ENCODE data around the gene ATP8B3. TPM values are rescaled to one million over a fixed set of nuclear protein-coding genes. Genes with fewer than 3 reads are reported as not detected.
"Not testable (repeated sequence)": the region's sequence is repeated elsewhere in the genome, so short reads cannot be mapped to it uniquely, and the experiment has no call there.

ATP8B3 gene
- total and polyA plus RNA-seq, 4 donors: 0.38 to 4.7 (median 1.2) TPM

DNA sequence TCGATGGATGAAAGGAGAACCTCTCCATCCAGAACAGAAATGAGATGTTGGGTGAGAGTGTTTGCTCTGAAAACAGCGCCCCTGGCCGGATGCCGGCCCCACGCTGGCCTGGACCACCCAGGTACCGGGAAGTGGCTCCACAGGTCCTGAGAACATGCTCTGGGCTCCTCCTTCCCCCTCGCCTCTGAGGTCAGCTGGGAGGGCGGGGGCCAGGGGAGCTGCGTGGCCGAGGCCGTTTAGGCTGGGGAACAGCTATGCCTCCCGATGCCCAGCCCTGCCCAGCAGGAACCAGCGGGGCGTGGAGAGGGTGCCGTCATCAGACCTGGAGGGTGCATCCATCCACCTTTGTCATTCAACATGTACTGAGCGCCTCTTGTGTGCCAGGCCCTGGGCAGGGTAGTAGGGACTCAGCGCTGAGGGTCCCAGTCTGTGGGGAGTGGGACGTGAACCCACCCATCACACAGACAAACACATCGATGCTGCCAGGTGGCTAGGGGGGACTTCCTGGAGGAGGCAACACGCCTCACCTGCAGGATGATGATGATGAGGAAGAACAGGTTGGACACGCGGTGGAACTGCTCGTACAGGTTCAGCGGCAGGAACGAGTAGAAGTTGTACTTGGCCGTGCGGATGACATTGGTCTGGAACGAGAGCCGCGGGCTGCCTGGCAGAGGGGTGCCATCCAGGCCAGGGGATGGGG, 4.2 kb downstream of the ATP8B3 start:
- DNase-seq: no peak
- Histone ChIP-seq H3K4me3 (ENCODE audit: low read length in 2 of 2) (no peak overlapping the region), H3K36me3 (ENCODE audit: control insufficient read depth in 1 of 2, insufficient read depth in 2 of 2, low read length in 1 of 2) (no peaks in the 10 kb centered on the region), H3K4me1 (ENCODE audit: control insufficient read depth in 1 of 2, insufficient read depth in 2 of 2, low read length in 2 of 2) (no peaks in the 10 kb centered on the region), H3K27me3 (ENCODE audit: control insufficient read depth in 1 of 2, insufficient read depth in 2 of 2, low read length in 1 of 2) (no peaks in the 10 kb centered on the region), H3K9me3 (ENCODE audit: control insufficient read depth, low read length) (no peaks in the 10 kb centered on the region), H3K27ac (ENCODE audit: low read depth in 1 of 2, low read length in 2 of 2) (no peak overlapping the region)
- WGBS, 2 donors: 68 to 78% methylated on average over 30 of the region's 30 CpGs
- intact Hi-C loops (cut with DNase I): no loop called here
- ATAC-seq (ENCODE audit: low FRiP score): no peak

DNA sequence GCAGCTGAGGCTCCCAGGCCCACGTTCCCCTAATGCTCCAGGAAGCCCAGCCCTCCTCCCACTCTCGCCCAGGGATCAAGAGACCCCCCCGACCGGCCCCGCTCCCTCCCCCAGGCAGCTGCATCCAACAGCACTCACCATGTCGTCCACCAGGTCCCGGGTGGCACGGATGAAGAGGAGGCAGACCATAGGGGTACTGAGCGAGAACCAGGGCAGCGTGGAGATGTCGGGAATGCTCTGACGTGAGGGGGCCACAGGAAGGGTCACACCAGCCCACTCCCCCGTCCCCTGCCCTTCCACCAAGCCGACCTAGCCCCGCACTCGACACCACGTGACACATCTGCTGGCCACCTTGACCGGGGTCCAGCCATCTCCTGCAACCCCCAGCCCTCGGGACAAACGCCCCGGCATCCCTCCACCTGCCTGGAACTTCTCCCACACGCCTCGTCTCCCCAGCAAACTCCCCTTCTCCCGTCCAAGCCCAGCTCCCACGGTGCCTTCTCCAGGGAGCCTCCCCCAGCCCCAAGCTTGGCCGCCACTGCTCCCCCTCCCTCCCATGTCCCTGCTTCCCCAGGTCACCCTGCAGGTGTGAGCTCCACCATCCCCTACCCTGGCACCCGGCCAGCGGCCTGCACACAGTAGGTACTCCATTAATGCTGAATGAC, 4.9 kb downstream of the ATP8B3 start:
- 64 to 75% methylated on average over 28 of the region's 28 CpGs for WGBS, 2 donors
- Histone ChIP-seq H3K36me3 (ENCODE audit: control insufficient read depth in 1 of 2, insufficient read depth in 2 of 2, low read length in 1 of 2) (no peaks in the 10 kb centered on the region), H3K9me3 (ENCODE audit: control insufficient read depth, low read length) (no peaks in the 10 kb centered on the region), H3K27ac (ENCODE audit: low read depth in 1 of 2, low read length in 2 of 2) (no peak overlapping the region), H3K4me3 (ENCODE audit: low read length in 2 of 2) (no peak overlapping the region), H3K4me1 (ENCODE audit: control insufficient read depth in 1 of 2, insufficient read depth in 2 of 2, low read length in 2 of 2) (no peaks in the 10 kb centered on the region), H3K27me3 (ENCODE audit: control insufficient read depth in 1 of 2, insufficient read depth in 2 of 2, low read length in 1 of 2) (no peaks in the 10 kb centered on the region)
- ATAC-seq (ENCODE audit: low FRiP score) (no peak), DNase-seq (peak in 1 of 2 donors; percentile 45)
- intact Hi-C loops (cut with DNase I): no loop called here

DNA sequence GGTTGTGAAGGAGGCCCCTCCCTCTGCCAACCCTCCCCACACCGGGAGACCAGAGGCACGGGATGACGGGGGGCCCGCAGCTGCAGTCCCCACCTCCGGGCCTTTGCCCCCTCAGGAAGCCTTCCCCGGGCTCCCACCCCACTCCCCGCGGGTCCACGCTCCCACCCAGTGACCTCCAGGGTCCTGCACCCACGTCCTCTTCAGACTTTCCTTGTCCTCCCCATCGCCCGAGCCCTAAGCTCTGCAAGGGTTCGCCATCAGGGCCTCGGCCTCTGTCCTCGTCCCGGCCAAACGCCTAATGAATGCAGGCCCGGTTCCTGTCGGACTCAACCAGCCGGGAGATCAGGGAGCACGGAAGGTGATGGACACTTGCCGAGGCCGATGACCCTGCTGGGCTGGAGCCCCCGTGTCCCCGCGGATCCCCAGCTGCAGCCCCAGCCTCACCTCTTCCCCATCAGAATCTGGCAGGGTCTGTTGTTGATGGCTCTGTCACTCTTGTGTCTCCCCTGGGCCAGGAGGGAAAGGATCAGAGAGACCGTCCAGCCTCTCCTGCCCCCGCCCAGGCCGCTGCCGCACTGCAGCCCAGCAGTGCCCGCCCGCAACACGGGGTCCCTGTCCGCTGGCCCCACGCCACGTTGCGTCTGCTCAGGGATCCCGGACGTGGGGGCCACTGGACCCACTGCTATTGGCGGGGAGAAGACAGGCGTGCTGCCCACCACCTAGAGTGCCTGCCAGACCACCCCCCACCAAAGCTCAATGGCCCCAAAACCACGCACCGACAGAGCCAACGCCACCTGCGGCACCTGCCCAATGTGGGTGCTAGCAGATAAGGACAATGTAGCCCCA, 5.7 kb downstream of the ATP8B3 start:
- H3K27ac ChIP-seq (ENCODE audit: low read depth in 1 of 2, low read length in 2 of 2): no peak overlapping the region
- no peaks in the 10 kb centered on the region for H3K36me3 ChIP-seq (ENCODE audit: control insufficient read depth in 1 of 2, insufficient read depth in 2 of 2, low read length in 1 of 2)
- no peaks in the 10 kb centered on the region for H3K27me3 ChIP-seq (ENCODE audit: control insufficient read depth in 1 of 2, insufficient read depth in 2 of 2, low read length in 1 of 2)
- intact Hi-C loops (cut with DNase I): no loop called here
- DNase-seq: no peak
- H3K4me3 ChIP-seq (ENCODE audit: low read length in 2 of 2): no peak overlapping the region
- WGBS, 2 donors: 86 to 87% methylated on average over 41 to 45 of the region's 45 CpGs
- ATAC-seq (ENCODE audit: low FRiP score): no peak
- no peaks in the 10 kb centered on the region for H3K4me1 ChIP-seq (ENCODE audit: control insufficient read depth in 1 of 2, insufficient read depth in 2 of 2, low read length in 2 of 2)
- H3K9me3 ChIP-seq (ENCODE audit: control insufficient read depth, low read length): no peaks in the 10 kb centered on the region

DNA sequence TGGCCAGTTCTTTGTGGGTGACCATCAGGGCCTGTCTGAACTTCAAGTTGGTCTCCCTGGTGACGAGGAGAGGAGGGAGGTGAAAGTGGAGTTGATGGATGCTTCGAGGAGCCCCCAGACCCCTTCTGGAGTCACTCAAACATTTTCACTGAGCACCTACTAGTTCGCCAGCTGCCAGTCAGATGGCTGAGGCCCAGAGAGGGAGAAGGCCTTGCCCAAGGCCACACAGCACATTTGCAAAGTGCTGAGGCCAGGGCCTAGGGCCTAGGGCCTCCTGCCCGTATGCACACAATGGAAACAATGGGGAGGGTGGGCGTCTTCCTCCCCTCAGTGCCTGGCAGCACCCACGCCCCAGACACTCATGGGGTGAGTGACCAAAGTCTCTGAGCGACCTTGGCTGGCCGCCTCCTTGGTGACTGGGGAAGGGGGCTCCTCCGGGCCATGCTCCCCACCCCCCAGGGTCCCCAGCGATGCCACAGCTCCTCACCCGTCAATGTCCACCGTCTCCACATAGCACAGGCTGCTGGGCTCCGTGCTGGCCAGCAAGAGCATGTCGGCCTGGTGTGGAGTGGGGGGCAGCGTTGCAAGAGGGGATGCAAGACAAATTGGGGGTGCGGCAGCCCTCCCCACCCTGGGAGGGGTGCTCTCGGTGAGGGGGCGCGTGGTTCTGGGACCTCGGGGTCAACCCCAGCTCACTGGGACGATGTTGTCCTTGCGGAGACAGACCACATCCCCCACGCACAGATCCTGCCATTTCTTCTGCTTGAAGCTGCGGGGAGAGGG, 6.5 kb downstream of the ATP8B3 start:
- Histone ChIP-seq H3K36me3 (ENCODE audit: control insufficient read depth in 1 of 2, insufficient read depth in 2 of 2, low read length in 1 of 2) (no peaks in the 10 kb centered on the region), H3K4me1 (ENCODE audit: control insufficient read depth in 1 of 2, insufficient read depth in 2 of 2, low read length in 2 of 2) (no peaks in the 10 kb centered on the region), H3K9me3 (ENCODE audit: control insufficient read depth, low read length) (no peaks in the 10 kb centered on the region), H3K4me3 (ENCODE audit: low read length in 2 of 2) (no peak overlapping the region), H3K27ac (ENCODE audit: low read depth in 1 of 2, low read length in 2 of 2) (no peak overlapping the region), H3K27me3 (ENCODE audit: control insufficient read depth in 1 of 2, insufficient read depth in 2 of 2, low read length in 1 of 2) (no peaks in the 10 kb centered on the region)
- WGBS, 2 donors: 91 to 93% methylated on average over 24 of the region's 24 CpGs
- ATAC-seq (ENCODE audit: low FRiP score): no peak
- DNase-seq: no peak
- intact Hi-C loops (cut with DNase I): no loop called here

DNA sequence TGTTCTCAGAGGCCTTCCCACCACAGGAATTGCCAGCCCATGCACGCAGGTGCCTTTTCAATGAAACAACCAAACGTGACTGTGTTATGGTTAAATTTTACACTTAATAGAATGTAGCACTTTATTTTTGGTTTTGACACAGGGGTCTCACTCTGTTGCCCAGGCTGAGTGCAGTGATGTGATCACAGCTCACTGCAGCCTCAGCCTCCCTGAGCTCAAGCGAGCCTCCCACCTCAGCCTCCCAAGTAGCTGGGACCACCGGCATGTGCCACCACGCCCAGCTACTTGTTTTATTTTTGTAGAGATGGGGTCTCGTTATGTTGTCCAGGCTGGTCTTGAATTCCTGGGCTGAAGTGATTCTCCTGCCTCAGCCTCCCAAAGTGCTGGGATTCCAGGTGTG, 7.2 kb downstream of the ATP8B3 start:
- Histone ChIP-seq H3K9me3 (ENCODE audit: control insufficient read depth, low read length) (no peaks in the 10 kb centered on the region), H3K27ac (ENCODE audit: low read depth in 1 of 2, low read length in 2 of 2) (no peak overlapping the region), H3K36me3 (ENCODE audit: control insufficient read depth in 1 of 2, insufficient read depth in 2 of 2, low read length in 1 of 2) (no peaks in the 10 kb centered on the region), H3K4me1 (ENCODE audit: control insufficient read depth in 1 of 2, insufficient read depth in 2 of 2, low read length in 2 of 2) (no peaks in the 10 kb centered on the region), H3K4me3 (ENCODE audit: low read length in 2 of 2) (no peak overlapping the region), H3K27me3 (ENCODE audit: control insufficient read depth in 1 of 2, insufficient read depth in 2 of 2, low read length in 1 of 2) (no peaks in the 10 kb centered on the region)
- no peak for ATAC-seq (ENCODE audit: low FRiP score)
- intact Hi-C loops (cut with DNase I): no loop called here
- WGBS, 2 donors: 87 to 93% methylated on average over 6 of the region's 6 CpGs
- DNase-seq: no peak

DNA sequence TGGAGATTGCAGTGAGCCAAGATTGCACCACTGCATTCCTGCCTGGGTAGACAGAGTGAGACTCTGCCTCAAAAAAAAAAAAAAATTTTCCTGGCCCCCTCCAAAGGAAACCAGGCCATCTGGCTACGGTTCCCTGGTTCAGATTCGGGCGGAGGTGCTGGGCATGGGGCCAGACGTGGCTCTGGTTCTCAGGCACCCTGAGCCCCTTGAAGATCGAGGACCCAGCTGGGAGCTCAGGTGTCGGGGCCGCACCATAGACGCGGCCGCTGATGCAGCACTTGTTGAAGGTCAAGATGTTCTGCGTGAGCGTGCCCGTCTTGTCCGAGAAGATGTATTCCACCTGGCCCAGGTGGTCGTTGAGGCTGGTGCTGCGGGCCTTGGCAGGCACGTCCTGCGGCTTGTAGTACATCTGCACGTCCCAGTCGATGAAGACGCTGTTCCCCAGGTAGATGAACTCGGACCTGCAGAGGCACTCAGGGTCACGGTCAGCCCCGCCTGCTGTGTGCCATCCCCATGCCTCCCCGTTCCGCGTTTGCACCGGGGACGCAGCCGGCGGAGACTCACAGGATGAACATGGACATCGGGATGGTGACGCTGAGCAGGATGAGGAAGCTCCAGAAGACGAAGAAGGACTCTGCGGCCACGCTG, 12.3 kb downstream of the ATP8B3 start:
- DNase-seq (no peak), ATAC-seq (ENCODE audit: low FRiP score) (no peak)
- Histone ChIP-seq H3K4me3 (ENCODE audit: low read length in 2 of 2) (no peak overlapping the region), H3K27me3 (ENCODE audit: control insufficient read depth in 1 of 2, insufficient read depth in 2 of 2, low read length in 1 of 2) (no peaks in the 10 kb centered on the region), H3K36me3 (ENCODE audit: control insufficient read depth in 1 of 2, insufficient read depth in 2 of 2, low read length in 1 of 2) (no peaks in the 10 kb centered on the region), H3K9me3 (ENCODE audit: control insufficient read depth, low read length) (no peaks in the 10 kb centered on the region), H3K27ac (ENCODE audit: low read depth in 1 of 2, low read length in 2 of 2) (no peak overlapping the region), H3K4me1 (ENCODE audit: control insufficient read depth in 1 of 2, insufficient read depth in 2 of 2, low read length in 2 of 2) (no peaks in the 10 kb centered on the region)
- 82 to 86% methylated on average over 36 of the region's 36 CpGs for WGBS, 2 donors
- intact Hi-C loops (cut with DNase I): no loop called here

DNA sequence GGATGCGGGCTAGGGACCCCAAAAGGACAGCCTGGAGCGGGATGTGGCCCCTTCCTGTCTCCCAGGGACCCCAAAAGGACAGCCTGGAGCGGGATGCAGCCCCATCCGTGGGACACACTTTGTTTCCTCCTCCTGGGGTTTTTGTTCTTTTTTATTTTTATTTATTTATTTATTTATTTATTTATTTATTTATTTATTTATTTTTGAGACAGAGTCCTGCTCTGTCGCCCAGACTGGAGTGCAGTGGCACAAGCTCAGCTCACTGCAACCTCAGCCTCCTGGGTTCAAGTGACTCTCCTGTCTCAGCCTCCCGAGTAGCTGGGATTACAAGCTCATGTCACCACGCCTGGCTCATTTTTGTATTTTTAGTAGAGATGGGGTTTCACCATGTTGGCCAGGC, 14.8 kb downstream of the ATP8B3 start:
- H3K9me3 ChIP-seq (ENCODE audit: control insufficient read depth, low read length); intact Hi-C loops (cut with DNase I); ATAC-seq (ENCODE audit: low FRiP score): not testable (repeated sequence)

More for the DNA sequence above, 14.8 kb downstream of the ATP8B3 start:
- H3K36me3 ChIP-seq (ENCODE audit: control insufficient read depth in 1 of 2, insufficient read depth in 2 of 2, low read length in 1 of 2); H3K27ac ChIP-seq (ENCODE audit: low read depth in 1 of 2, low read length in 2 of 2); H3K4me3 ChIP-seq (ENCODE audit: low read length in 2 of 2); DNase-seq; H3K4me1 ChIP-seq (ENCODE audit: control insufficient read depth in 1 of 2, insufficient read depth in 2 of 2, low read length in 2 of 2); H3K27me3 ChIP-seq (ENCODE audit: control insufficient read depth in 1 of 2, insufficient read depth in 2 of 2, low read length in 1 of 2): not testable (repeated sequence)
- WGBS, 2 donors: 92 to 93% methylated on average over 7 of the region's 7 CpGs
